GM03348 (cell line): ENCODE results near the gene SPTBN1.
A peak's percentile ranks its signal among the peaks of the same experiment; 100 is the strongest.
"Not testable (repeated sequence)": the region's sequence is repeated elsewhere in the genome, so short reads cannot be mapped to it uniquely, and the experiment has no call there.

ENCODE experiments used
- DNase-seq: peaks from one replicate; pipeline ENCODE4 v3.0.0; 2012; ENCODE audit warnings: low spot score

The SPTBN1 gene

DNA sequence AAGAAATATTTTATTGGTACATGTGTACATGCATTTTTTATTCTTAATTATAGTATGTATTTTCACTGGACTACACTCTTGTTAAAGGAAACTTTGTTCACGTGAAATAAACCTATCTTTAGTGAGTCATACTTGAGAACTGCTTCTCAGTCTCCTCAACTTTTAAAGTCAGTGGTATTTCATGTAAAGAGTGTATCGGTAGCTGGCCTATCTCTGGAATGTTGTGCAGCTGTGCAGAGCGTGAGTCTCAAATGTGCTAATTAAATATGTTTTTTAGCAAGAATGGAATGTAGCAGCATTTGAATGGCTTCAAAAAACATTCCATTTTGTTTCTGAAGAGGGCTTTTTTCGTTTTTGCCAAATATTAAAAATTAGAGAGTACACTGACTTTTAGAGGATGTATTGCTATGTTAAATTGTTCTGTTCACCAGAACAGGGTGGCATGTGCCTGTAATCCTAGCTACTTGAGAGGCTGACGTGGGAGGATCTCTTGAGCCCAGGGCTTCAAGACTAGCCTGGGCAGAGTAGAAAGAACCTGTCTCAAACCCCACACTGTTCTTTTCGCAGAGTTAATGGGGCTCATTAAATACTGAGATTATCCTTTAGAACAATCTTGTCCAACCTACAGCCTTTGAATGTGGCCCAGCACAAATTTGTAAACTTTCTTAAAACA is 14.3 kb downstream of the SPTBN1 start:
- DNase-seq = peak; percentile 68

DNA sequence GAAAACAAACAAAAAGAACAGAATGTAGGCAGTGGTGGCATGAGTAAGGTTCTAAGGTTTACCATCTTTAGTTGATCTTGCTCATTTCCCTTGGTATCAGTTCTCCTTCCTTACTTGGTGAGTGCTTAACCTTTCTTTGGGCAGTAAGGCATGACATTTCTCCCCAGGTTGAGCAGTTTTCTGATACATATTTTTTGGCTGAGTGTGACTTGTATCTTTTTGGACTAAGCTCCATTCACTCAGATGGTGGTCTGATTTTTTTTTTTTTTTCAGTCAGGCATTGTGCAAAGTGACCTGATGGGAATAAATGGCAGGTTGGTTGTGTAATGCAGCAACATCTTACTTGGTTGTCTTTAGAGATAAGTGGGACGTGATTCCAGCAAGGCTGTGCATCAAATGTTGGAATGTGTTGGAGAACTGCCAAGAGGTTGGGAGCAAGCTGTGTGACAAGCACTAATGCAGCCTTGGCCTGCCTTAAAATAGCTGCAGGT is 15.1 kb downstream of the SPTBN1 start:
- peak; percentile 22 for DNase-seq

DNA sequence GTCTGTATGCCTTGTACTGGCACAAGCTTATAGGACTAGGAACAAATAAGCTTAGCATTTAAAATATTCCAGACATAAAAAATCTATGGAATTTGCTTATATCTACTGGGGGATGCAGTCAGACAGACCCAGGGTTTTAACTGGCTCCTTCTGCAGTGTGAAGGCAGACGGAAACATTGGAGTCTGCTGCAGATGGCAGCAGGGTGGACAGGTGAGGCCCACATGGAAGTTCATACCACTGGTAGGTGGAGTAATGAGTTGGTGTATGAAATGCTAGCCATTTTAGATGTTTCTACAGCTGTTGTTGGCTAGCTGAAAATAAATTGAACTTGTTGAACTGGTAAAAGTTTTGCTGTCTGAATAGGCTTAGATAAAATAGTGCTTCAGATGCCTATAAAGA is 17.7 kb downstream of the SPTBN1 start:
- no peak for DNase-seq

DNA sequence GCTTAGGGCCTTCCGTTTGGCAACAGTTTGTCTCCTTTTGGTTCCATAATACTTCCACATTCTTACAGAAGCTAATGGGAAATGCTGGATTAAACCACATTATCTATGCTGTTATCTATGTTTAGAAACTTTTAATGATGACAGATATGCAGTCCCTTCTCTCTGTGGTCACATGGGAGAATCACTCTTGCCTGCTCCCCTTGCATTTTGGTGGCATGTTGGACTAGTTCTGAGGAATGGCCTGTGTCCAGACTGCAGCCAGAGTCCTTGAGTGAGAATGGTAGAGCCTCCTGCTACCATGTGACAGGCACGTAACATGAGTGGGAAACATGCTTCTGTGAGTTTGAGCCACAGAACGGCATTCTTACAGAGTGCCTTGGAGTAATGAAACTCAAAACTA is 19.2 kb downstream of the SPTBN1 start:
- no peak for DNase-seq

DNA sequence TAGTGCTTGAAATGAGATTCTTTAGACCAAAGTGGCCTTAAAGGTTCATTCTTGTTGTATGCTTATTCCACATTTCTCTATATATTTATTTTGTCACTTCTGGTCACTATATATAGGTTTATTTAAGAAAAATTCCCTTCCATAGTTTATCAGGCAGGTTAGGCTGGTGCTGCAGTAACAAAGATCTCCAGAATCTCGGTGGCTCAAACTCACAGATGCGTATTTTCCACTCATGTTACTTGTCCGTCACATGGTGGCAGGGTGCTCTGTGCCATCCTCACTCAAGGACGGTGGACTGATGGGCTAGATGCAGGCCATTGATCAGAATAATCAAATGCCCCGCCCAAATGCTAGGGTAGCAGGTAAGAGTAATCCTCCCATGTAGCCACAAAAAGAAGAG is 19.8 kb downstream of the SPTBN1 start:
- no peak for DNase-seq

DNA sequence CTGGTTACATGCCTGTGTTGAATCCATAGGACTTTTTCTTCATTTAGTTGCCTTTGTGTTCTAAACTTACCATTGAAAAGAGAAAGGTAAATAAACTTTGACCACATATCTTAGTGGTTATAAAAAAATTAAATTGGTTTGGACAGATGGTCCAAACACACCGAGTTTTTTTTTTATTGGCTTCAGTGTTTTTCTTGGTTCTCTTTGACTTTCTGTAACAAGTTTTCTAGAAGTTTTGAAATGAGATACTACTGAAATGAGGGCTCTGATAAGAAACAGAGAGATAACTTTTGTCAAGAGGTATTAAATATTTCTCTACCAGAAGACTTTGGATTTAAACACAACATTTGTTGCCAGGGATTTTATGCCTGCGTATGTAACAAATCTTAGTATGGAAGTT is 20.7 kb downstream of the SPTBN1 start:
- no peak for DNase-seq

DNA sequence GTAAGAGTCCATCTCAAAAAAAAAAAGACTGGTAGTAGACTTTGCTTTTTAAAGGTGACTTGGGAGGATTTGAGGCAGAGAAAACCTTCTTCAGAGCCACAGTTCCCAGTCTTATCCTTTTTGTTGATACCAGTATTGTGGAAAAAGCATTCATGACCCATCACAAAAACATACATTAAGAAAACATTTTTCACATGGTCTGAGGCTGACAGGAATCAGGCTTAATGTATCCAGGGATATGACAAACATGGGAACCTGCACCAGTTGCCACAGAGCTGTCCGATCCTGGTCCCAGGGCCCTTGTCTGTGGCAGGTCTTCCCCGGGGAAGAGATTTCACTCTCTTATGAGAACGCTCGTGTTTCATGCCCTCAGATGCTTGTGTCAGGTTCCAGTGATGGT is 21.8 kb downstream of the SPTBN1 start:
- DNase-seq = no peak

DNA sequence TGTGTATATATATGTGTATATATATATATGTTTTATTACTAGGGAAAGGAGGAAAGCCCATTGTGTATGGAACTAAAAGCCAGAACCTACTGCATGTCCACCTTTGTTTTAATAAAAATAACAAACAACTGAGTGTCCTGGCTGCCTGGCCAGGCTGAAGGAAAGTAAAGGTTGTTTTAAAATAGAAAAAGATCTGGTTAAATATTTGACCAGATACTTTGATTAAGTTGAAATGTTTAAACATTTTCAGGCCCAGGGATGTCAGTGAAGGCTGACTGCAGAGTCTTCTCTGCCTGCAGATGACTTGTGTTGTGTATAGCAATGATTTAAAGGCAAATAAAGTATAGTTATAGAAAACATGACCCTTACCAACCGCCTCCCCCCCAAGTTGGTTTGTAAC is 22.8 kb downstream of the SPTBN1 start:
- DNase-seq = no peak

DNA sequence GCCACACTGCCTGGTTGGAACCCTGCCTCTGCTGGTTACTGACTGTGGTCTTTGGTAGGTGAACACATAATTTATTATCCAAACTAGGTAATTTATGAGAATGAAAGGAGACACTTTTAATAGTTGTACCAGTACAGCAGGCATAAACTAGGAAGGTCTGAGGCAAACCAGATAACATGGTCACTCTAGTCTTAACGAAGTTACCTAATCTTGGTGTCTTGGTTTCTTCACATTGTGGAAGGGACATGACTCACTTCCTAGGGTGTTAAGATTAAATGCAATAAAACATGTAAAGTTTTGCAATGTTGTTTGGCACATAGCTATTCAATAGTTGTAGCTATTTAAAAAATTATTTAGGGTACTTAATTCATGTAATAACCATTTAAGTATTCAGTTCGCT is 23.3 kb downstream of the SPTBN1 start:
- no peak for DNase-seq

DNA sequence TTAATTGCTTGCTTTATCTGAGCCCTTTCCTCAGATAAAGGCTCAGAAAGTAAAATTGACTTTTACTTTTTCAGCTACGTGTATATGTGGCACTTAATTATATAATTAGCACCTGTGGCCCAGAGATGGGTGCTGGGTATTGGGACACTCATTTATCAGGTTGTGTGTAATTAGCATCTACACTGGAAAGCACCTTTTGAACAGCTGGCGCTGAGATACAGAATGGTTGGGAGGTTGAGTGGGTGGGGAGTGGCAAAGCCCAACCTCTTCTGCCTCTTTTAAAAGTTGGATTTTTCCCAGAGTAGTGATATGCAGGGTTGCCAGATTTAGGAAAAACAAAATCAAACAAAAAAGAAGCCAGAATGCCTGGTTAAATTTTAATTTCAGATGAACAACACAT is 23.9 kb downstream of the SPTBN1 start:
- no peak for DNase-seq

DNA sequence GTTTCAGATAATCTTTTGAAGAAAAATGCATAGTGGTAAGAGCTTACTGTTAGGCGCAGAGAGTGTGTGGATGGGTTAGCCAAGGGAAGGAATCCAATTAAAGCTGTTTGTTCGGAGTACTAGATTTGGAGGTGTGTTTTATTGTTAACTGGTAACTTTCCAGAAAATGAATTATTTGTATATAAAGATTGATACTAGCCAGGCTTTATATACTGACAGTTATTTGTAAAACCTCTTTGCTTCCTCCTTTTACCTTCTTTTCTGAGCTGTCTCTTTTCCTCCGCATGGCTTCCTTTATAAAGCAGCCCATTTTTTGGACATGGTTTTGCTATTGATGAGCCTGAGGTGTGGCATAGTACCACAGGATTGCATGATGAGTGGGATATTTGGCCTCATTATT is 25.6 kb downstream of the SPTBN1 start:
- DNase-seq = no peak

DNA sequence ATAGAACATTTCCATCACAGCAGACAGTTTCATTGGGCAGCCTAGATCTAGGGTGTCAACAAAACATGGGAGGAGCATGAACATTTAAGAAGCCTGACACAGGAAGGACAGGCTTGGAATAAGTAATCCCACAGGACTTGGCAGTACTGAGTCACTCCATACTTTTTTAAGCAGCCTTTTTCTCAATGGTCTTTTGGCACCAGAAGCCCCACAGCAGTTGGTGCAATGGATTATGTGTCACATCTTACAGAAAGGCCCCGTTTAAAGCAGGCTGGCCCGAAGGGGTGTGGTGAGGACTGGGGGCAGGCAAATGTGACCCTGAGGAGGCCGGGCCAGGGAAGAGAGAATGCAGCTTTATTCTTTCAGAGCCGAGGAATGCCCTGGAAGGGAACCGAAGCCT is 26.6 kb downstream of the SPTBN1 start:
- DNase-seq = peak; percentile 81

DNA sequence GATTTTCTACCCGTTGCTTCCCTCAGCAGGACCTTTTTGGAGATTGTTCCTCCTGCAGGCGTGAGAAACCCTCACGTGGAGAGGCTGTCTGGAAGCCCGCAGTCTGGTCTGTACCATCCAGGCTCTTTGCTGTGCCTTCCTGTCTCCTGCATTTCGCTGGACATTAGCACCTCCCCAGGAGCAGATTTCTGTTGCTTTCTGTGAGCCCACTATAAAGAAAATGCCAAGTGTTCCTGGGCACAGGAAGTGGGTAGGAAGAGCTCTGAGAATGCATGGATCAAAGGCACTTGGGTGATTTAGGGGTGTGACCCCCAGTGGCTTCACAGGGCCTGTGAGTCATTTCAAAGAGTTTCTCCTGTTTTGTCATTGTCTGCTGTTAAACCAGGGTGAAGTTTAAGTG is 27.3 kb downstream of the SPTBN1 start:
- peak; percentile 53 for DNase-seq

DNA sequence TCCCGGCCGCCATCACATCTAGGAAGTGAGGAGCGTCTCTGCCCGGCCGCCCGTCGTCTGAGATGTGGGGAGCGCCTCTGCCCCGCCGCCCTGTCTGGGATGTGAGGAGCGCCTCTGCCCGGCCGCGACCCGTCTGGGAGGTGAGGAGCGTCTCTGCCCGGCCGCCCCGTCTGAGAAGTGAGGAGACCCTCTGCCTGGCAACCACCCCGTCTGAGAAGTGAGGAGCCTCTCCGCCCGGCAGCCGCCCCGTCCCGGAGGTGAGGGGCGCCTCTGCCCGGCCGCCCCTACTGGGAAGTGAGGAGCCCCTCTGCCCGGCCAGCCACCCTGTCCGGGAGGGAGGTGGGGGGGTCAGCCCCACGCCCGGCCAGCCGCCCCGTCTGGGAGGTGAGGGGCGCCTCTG is 29.6 kb downstream of the SPTBN1 start:
- not testable (repeated sequence) for DNase-seq

DNA sequence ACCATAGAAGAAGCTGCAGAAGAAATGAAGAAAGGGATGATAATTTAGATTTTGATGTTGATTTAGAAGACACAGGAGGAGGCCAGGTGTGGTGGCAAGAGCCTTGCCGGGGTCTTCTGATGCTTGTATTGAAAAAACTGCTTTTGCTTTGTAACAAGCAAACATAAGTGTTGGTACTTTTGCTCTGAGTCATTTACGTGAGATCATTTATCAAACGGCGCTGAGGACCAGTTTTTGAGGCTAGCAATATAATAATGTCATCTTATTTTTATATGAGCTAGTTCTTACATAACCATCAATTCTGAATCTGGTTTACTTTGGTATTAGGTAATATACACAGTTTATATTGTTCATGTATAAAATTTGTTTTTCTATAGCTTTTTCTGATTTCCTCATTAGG is 30.6 kb downstream of the SPTBN1 start:
- no peak for DNase-seq

DNA sequence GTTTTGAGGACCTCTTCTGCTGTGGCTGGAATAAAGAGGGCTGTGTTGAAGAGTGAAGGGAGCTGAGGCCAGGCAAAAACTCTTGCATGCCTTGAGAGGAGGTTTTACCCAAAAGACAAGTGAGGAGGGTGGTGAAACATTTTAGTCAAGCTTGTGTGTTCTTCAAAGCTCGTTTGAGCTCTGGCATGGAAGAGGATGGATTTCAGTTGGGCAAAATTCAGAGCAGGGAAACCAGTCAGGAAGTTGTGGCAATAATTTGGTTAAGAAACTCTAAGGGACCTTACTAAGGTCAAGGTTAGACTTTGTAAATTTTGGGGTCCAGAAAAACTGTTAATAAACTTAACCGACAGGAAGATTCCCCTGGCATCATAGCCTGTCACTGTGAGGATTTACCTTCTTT is 34.7 kb downstream of the SPTBN1 start:
- DNase-seq = no peak

DNA sequence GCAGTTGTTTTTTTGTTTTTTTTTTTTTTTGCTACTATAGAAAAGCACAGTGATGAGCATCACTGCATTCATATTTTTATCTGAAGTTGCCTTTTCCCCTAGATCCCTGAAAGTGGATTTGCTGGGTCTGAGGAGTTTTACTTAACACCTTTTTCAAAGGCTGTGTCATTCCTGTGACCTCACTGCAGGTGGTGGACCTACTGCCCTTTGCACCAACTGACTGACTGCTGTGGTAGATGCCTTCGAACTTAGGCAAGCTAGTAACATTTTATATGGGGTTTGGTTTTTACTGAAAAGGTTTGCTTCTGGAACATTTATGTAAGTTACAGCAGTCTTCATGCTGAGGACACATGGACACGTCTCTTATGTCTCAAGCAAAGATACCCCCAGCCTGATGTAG is 36.2 kb downstream of the SPTBN1 start:
- no peak for DNase-seq

DNA sequence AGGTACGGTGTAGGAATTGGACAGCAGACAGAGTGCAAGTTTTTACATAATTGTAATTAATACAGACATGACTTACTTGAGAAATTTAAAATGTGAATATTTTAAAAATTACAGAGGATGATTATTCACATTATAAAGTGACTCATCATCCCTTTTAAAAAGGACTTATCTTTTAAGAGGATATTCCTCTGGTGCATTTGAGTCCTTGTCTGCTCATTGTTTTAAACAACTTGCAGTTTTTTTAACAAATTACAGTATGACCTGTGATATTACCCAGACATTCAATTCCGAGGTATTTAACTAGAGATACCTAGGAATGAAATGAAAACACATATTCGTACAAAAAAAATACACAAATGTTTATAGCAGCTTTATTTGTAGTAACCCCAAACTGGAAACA is 38.0 kb downstream of the SPTBN1 start:
- DNase-seq = no peak

DNA sequence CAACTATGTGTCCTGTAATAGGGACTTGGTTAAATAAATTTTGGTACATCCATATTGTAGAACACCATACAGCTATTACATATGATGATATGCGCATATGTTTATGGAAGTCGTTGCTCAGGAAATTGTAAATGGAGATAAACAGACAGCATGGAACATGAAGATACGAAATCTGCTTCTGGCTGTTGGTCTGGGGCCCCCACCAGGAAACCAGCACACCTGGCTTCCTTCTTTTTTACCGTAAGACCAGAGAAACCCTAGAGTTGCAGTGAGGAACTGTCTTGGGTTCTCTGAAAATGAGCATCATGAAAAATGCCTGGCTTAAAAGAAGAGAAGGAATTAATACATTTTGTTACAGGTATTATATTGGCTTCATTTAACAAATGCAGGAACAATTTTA is 40.8 kb downstream of the SPTBN1 start:
- no peak for DNase-seq

DNA sequence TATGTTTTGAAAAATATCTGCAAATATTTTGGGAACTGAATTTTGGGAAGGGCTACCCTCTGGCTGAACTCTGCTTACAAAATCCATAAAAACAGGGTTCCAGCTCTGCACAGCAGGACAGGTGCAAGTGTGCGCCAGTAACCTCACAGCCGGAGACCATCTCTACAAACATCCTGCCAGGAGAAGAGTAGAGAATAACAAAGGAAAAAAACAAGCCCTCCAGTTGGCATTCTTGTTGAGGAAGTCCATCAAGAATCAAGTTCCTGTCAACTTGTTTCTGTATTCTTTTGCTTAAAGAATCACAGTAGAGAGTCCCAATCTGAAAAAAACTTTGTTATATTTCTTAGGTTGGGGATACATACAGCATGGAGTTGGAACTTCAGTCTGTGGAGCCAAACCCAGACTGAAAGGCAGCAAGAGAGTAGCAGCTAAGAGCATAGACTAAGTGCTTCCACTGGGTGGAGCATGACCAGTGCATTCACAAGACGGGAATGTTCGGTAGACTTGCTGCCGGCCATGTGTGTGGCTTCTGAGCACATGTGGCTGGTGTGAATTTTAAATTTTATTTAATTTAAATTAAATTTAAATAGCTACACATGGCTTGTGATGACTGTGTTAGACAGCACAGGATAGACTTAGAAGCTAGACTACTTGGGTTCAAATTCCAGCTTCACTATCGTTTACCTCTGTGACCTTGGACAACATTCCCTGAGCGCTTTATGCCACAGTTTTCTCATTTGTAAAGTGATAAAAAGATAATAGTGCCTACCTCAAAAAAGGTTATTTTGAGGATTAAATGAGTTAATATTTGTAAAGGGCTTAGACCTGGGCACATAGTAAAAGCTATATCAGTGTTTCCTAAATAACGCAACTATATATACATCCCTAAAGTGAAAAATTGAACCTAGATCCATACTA is 41.9 kb downstream of the SPTBN1 start:
- peak; percentile 23 for DNase-seq

DNA sequence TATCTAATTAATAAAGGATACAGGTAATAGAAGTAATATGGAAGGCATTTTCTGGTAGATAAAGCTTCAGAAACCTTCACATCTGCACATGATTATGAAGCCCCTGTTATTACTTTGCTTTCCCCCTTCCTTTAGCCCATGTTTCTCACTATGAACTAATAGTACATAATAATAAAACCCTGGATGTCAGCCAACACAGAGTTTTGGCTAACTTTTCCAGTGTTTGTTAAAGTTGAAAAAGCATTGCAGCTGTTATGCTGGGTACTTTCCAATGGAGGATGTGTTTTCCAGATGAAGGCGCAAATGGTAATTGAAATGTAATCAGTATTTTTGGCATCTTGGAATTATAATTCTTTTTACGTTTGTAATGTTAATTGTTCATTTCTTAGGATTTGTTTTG is 43.5 kb downstream of the SPTBN1 start:
- DNase-seq = no peak

DNA sequence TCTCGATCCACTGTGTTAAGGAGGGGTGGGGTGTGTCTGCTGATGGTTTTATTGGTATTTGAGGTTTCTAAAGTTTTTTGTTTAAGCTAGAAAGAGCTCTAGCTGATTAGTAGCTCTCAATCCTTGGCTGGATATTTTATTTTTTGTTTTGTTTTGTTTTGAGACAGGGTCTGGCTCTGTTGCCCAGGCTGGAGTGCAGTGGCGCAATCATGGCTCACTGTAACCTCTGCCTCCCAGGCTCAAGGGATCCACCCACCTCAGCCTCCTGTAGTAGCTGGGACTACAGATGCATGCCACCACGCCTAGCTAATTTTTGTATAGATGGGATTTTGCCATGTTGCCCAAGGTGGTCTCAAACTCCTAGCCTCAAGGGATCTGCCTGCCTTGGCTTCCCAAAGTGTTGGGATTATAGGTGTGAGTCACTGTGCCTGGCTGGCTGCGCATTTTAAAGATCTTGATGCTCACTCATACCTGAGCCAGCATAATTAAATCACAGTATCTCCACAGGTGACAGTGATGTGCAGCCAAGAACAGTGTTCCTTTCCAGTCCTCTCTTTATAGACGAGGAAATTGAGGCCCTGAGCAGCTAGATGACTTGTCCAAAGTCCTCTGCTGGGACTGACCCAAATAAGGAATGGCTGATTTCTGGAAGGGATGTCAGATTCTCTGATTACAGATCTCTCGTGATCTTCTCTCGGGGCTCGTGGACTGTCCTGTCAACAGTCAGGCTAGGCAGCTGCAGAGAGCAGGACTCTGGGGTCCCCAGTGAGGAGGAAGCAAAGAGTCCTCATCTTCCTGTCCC is 44.5 kb downstream of the SPTBN1 start:
- DNase-seq = no peak

DNA sequence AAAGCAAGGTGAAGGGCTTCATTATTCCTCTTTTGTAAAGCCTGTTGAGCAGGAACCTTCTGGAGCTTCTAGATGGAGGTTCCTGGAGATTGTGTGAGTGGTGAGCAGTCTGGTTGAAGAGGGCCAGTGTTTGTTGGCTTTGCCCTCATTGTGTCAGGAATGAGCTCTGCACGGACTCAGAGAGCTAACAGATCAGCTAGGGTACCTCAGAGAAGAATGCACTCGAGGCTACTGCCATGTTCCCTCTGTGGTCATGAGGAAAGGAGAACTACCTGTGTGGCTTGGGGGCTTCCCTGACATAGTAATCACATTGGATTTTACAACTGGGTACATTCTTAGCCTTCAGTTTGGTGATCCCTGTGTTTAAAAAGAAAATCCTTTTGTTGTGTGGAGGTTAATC is 46.6 kb downstream of the SPTBN1 start:
- DNase-seq = no peak
